Endothelial cell of umbilical vein (primary cell): ENCODE measurements around the gene TBC1D13. TPM values are rescaled to one million over a fixed set of nuclear protein-coding genes. Genes with fewer than 3 reads are reported as not detected.

ENCODE experiments used
- BruUV-seq: library from RNA; stranded (reverse); fragments of 400-500 nt; replicated peaks from 2 replicates; lab custom pipeline; 2021; lab: Mats Ljungman, UMichigan
- CTCF ChIA-PET: fragments of 300-600, 350-600 bp; sonication (Branson Sonifier 250); formaldehyde crosslinking; loops from one replicate; lab custom pipeline; 2021; ENCODE audit warnings: antibody characterized with exemption, inconsistent platforms; lab: Charles Lee
- POLR2A ChIA-PET: fragments of 300-600, 350-600 bp; sonication (Branson Sonifier 250); formaldehyde crosslinking; loops from one replicate; lab custom pipeline; 2021; ENCODE audit warnings: antibody characterized with exemption, inconsistent platforms; lab: Charles Lee
- DNase-seq: peaks from one replicate; pipeline ENCODE4 v3.0.0-alpha.2; 2011; ENCODE audit warnings: low read depth, low spot score
- FAIRE-seq: peaks from 2 replicates; lab custom pipeline; 2011; peaks lifted over from hg19 to GRCh38; lab: Jason Lieb, UNC
- H2AFZ ChIP-seq: 2 replicates; pipeline ENCODE4 v1.6.0; 2012; ENCODE audit warnings: low read depth, low read length, control low read depth, inconsistent platforms
- H3K27ac ChIP-seq: 2 replicates; pipeline ENCODE4 v1.5.1; 2011; ENCODE audit warnings: low read depth, mild to moderate bottlenecking, control low read depth, low read length, moderate library complexity; ENCODE audit not compliant: insufficient read depth
- H3K27me3 ChIP-seq, 2 experiments: 2 replicates each; pipeline versions ENCODE4 v1.6.0 to v1.6.1; 2011; ENCODE audit warnings: low read length in 2 of 2, mixed read lengths in 1 of 2; ENCODE audit not compliant: control insufficient read depth in 2 of 2, insufficient read depth in 2 of 2
- H3K36me3 ChIP-seq, 2 experiments: 2 replicates in 1 of 2; 3 replicates in 1 of 2; pipeline ENCODE4 v1.5.1; 2011; ENCODE audit warnings: low read length in 2 of 2, mild to moderate bottlenecking in 1 of 2, moderate library complexity in 1 of 2; ENCODE audit not compliant: control insufficient read depth in 2 of 2, insufficient read depth in 2 of 2; ENCODE audit errors: extremely low read depth in 1 of 2
- H3K4me1 ChIP-seq: 3 replicates; pipeline ENCODE4 v1.5.1; 2011; ENCODE audit warnings: mild to moderate bottlenecking, low read length; ENCODE audit not compliant: control insufficient read depth, insufficient read depth; ENCODE audit errors: extremely low read depth
- H3K4me2 ChIP-seq: 2 replicates; pipeline ENCODE4 v1.6.1; 2011; ENCODE audit warnings: low read length, control low read depth, mixed read lengths; ENCODE audit not compliant: insufficient read depth
- H3K4me3 ChIP-seq, 3 experiments: fragments of 200-600 bp in 1 of 3; sonication (generic), shearing (Covaris generic) in 1 of 3; replicated peaks in 1 of 3; 2 replicates each; pipeline ENCODE4 v1.5.1; 2011 to 2016; ENCODE audit warnings: control low read depth in 3 of 3, low read length in 3 of 3, mild to moderate bottlenecking in 2 of 3, inconsistent platforms in 1 of 3, low read depth in 1 of 3, moderate library complexity in 1 of 3; ENCODE audit not compliant: insufficient read depth in 1 of 3
- H3K79me2 ChIP-seq: 2 replicates; pipeline ENCODE4 v1.6.0; 2012; ENCODE audit warnings: low read length, inconsistent platforms; ENCODE audit not compliant: control insufficient read depth, insufficient read depth
- H3K9ac ChIP-seq: replicated peaks from 2 replicates; pipeline ENCODE3; 2011; ENCODE audit warnings: low read length, control low read depth; ENCODE audit not compliant: insufficient read depth; ENCODE audit errors: extremely low read depth
- H3K9me1 ChIP-seq: replicated peaks from 3 replicates; pipeline ENCODE4 v1.6.0; 2011; ENCODE audit warnings: mild to moderate bottlenecking, low read length; ENCODE audit not compliant: control insufficient read depth, insufficient read depth; ENCODE audit errors: extremely low read depth
- H3K9me3 ChIP-seq: replicated peaks from 2 replicates; pipeline ENCODE4 v1.5.1; 2012; ENCODE audit warnings: low read length, inconsistent platforms; ENCODE audit not compliant: control insufficient read depth, insufficient read depth
- H4K20me1 ChIP-seq: replicated peaks from 2 replicates; pipeline ENCODE3; 2011; ENCODE audit warnings: mild to moderate bottlenecking, low read length; ENCODE audit not compliant: control insufficient read depth, insufficient read depth; ENCODE audit errors: extremely low read depth
- CTCF ChIP-seq, 2 donors: IDR thresholded peaks; 1 replicate in 1 of 2; 2 replicates in 1 of 2; pipeline ENCODE4 v1.5.1; 2011; ENCODE audit warnings: low read length in 2 of 2, mild to moderate bottlenecking in 2 of 2, moderate library complexity in 2 of 2, control low read depth in 1 of 2, inconsistent platforms in 1 of 2, low read depth in 1 of 2; ENCODE audit not compliant: insufficient read depth in 1 of 2; ENCODE audit errors: extremely low read depth in 1 of 2
- EZH2 ChIP-seq: IDR thresholded peaks from 2 replicates; pipeline ENCODE4 v1.6.1; 2012; ENCODE audit warnings: borderline replicate concordance, low read depth, mild to moderate bottlenecking, moderate library complexity, low read length, inconsistent platforms; ENCODE audit not compliant: severe bottlenecking
- FOS ChIP-seq: IDR thresholded peaks from 2 replicates; pipeline ENCODE4 v1.6.1; 2011; ENCODE audit warnings: mild to moderate bottlenecking, low read length, moderate library complexity, borderline replicate concordance; ENCODE audit not compliant: insufficient read depth
- GATA2 ChIP-seq: IDR thresholded peaks from 2 replicates; pipeline ENCODE4 v1.7.0; 2011; ENCODE audit warnings: low read depth, mild to moderate bottlenecking, moderate library complexity, mixed read lengths, low read length; ENCODE audit not compliant: insufficient read length, insufficient read depth
- JUN ChIP-seq: IDR thresholded peaks from 2 replicates; pipeline ENCODE4 v1.6.1; 2011; ENCODE audit warnings: borderline replicate concordance, low read depth; ENCODE audit not compliant: insufficient read length, insufficient read depth
- MAX ChIP-seq: IDR thresholded peaks from 2 replicates; pipeline ENCODE4 v1.6.1; 2011; ENCODE audit not compliant: insufficient read depth, insufficient read length
- MYC ChIP-seq: IDR thresholded peaks from one replicate; pipeline ENCODE4 v1.6.1; 2011; ENCODE audit warnings: mild to moderate bottlenecking, low read depth, low read length
- POLR2A ChIP-seq: IDR thresholded peaks from 2 replicates; pipeline ENCODE4 v1.6.1; 2012; ENCODE audit warnings: low read depth, mild to moderate bottlenecking, control low read depth, low read length
- POLR2AphosphoS5 ChIP-seq: IDR thresholded peaks from 2 replicates; pipeline ENCODE4 v1.6.1; 2012; ENCODE audit warnings: low read depth, mild to moderate bottlenecking, control low read depth, low read length, moderate library complexity; ENCODE audit not compliant: insufficient read depth
- dilution Hi-C: fragments of 300-500 bp; cut with MboI; formaldehyde crosslinking; loops from one replicate; pipeline ENCODE4 v1.15.0; 2019; ENCODE audit warnings: low sequenced_read_pairs; ENCODE audit not compliant: extremely low pct_ligation_motif_present
- intact Hi-C: fragments of 100-400 bp; cut with micrococcal nuclease; formaldehyde crosslinking; loops from one replicate; pipeline ENCODE4 v1.10.0; 2022
- polyA plus RNA-seq, 4 experiments: library from polyadenylated mRNA; depleted of rRNA in 3 of 4; stranded (reverse) in 3 of 4; unstranded in 1 of 4; fragments of >200 nt; gene quantifications; 2 replicates each; pipeline versions ENCODE4 v1.2.1 to v1.2.3, GENCODE V29; 2011 to 2012; ENCODE audit warnings: missing spikeins in 1 of 4
- total RNA-seq: library from RNA; stranded (reverse); gene quantifications from 2 replicates; pipeline ENCODE4 v1.2.3, GENCODE V29; 2021

TBC1D13 gene
- total and polyA plus RNA-seq, 2 donors (not counting 3 experiments of a cell fraction or from before 2014, with no cell fraction given), result 35.1 to 41.9 TPM

GRCh38 chr9:128771094-128771721 is 15.8 kb upstream of the TBC1D13 start:
- no peaks in the 10 kb centered on the region for H3K9me3 ChIP-seq
- peak overlapping the region; percentile 56 for H3K4me2 ChIP-seq
- TSS peak; percentile 57 for BruUV-seq
- H3K79me2 ChIP-seq, result no peaks in the 10 kb centered on the region
- peak overlapping the region; percentile 77 for H2AFZ ChIP-seq
- intact Hi-C loops, result loop anchor here (1.0 kb wide), 2 partner anchors 47 to 136 kb away; partner anchors contain the start of gene ZDHHC12
- dilution Hi-C loops, result no loop called here
- no peaks in the 10 kb centered on the region for H3K36me3 ChIP-seq
- DNase-seq (peak; percentile 62), FAIRE-seq (no peak)
- peak overlapping the region; percentile 39 for H3K27ac ChIP-seq
- H4K20me1 ChIP-seq, result no peaks in the 10 kb centered on the region
- H3K27me3 ChIP-seq, result no peaks in the 10 kb centered on the region
- H3K9ac ChIP-seq, result peak overlapping the region; percentile 83
- peaks cover 7% of the 10 kb centered on the region for H3K4me1 ChIP-seq
- ChIA-PET CTCF (interaction anchor here (0.6 to 1.4 kb wide), 9 partner anchors 11 to 88 kb away, joined by 3 to 7 read pairs (median 5); partner anchors contain the start of genes ENDOG, PKN3 and TBC1D13), POLR2A (no interaction called here)
- TF ChIP-seq EZH2 (no peak), POLR2AphosphoS5 (no peak), MYC (no peak), GATA2 (no peak), CTCF (IDR thresholded peaks at IDR 0.05; ENCODE audit: extremely low read depth in 1 of 2, insufficient read depth in 1 of 2, low read depth in 1 of 2, low read length in 2 of 2) (no peak), FOS (no peak), JUN (no peak), POLR2A (no peak), MAX (no peak)
- H3K9me1 ChIP-seq, result no peaks in the 10 kb centered on the region
- H3K4me3 ChIP-seq, result peak overlapping the region; percentile 49 to 86 (median 66)
